GM21447 (cell line): ENCODE results near the gene C16orf74.

Experiments used
- ATAC-seq: cut with Tn5 transposase; IDR thresholded peaks from one replicate; pipeline ENCODE4 v1.9.1; 2021; ENCODE audit not compliant: unreplicated experiment

C16orf74 gene

GRCh38 chr16:85751698-85752501 is 1.0 kb upstream of the C16orf74 start:
- no peak for ATAC-seq

DNA sequence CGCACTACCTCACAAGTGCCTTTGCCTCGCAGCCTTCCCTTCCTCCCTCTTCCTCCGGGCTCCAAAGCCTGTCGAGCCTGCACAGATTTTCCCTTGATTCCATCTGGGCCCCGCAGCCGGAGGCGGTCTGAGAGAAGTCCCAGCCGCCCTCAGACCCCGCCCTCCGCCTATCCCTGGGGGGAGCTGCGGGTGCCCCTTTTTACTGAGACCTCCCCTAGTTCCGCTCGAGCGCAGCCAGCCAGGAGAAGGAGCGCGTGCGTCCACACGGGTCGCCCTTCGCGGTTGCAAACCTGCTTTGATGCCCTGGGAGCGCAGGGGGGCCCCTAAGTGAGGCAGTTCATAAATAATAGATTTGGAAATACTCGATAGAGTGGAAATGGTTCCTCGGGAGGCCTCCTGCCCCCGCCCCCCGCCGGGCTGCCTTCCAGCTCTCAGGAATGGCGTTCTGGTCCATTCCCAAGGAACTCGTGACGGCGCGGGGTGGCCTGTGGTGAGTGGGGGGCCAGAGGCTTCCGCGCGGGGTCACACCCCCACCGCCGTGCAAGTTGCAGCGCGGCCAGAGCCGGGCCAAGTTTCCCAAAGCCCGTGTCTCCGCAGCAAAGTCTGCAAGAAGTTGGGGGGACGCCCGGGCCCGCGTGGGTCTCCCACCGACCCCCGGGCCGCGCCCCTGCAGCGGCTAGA is 610 bp downstream of the C16orf74 start:
- ATAC-seq = no peak

- ATAC-seq = no peak
These were observed 1.1 kb downstream of the C16orf74 start for GRCh38 chr16:85749771-85750145.

- ATAC-seq = no peak
These were observed 4.3 kb downstream of the C16orf74 start for GRCh38 chr16:85746460-85747215.

GRCh38 chr16:85738923-85739715 is 11.8 kb downstream of the C16orf74 start:
- ATAC-seq = no peak

DNA sequence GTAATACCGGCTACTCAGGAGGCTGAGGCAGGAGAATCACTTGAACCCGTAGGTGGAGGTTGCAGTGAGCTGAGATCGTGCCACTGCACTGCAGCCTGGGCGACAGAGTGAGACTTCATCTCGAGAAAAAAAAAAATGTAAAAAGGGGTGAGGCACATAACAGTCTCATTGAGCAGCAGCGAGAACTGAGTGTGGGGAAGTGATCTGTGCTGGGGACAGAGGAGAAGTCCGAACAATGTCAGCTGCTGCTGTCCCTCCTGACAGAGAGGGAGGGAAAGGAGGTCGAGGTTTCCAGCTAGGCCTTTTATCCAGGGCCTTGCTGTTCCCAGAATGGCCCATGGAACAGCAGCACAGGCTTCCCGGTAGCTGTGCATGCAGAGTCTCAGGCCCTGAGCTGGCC is 14.0 kb downstream of the C16orf74 start:
- no peak for ATAC-seq

GRCh38 chr16:85735946-85736345 is 14.9 kb downstream of the C16orf74 start:
- ATAC-seq = peak; percentile 6

GRCh38 chr16:85735225-85735635 is 15.7 kb downstream of the C16orf74 start:
- peak; percentile 86 for ATAC-seq

DNA sequence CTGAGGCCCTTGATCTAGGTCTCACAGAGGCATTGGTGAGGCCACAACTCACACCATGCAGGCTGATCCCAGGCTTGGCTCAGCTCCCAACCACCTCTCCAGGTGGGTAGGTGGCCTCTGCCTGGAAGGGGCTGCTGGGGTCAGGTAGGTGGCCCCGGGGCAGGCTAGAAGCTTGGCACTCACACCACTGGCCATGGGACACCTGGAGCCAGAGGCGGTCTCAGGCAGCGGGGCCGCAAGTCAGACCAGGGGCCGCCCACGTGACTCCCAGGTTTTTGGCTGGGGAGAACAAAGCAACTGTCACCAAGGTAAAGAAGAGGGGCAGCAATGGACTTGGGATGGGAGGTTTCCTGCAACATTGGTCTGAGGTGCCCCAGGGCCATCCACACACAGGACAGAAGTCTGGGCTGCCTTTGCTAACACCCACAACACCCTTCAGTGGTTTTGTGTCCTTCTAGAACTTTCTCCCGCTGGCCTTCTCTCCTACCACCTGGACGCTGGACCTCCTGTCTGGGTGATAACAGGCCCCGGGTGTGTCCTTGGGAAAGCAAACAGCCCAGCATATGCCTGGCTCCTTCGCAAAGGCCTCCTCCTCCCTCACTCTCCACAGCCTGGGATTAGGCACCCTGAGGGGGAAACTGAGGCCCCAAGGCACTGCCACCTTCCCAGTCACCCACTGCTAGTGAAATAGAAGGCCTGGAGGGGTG is 16.4 kb downstream of the C16orf74 start:
- no peak for ATAC-seq

GRCh38 chr16:85733839-85734170 is 17.1 kb downstream of the C16orf74 start:
- ATAC-seq = no peak

GRCh38 chr16:85733155-85733838 is 17.6 kb downstream of the C16orf74 start:
- no peak for ATAC-seq

GRCh38 chr16:85731179-85731578 is 19.7 kb downstream of the C16orf74 start:
- ATAC-seq = no peak

DNA sequence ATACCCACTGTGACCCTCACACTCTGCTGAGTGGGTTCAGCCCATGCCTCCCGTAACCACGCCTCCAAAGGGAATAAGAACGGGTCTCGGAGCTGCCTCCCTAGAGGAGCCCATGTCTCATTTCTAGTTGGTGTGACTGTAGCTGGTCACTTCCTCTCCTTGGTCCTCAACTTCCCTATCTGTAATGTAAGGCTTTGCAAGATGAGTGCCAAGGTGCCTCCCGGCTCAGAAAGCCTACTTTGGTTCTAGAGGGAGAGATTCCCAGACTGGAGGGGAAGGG is 20.8 kb downstream of the C16orf74 start:
- ATAC-seq = no peak

DNA sequence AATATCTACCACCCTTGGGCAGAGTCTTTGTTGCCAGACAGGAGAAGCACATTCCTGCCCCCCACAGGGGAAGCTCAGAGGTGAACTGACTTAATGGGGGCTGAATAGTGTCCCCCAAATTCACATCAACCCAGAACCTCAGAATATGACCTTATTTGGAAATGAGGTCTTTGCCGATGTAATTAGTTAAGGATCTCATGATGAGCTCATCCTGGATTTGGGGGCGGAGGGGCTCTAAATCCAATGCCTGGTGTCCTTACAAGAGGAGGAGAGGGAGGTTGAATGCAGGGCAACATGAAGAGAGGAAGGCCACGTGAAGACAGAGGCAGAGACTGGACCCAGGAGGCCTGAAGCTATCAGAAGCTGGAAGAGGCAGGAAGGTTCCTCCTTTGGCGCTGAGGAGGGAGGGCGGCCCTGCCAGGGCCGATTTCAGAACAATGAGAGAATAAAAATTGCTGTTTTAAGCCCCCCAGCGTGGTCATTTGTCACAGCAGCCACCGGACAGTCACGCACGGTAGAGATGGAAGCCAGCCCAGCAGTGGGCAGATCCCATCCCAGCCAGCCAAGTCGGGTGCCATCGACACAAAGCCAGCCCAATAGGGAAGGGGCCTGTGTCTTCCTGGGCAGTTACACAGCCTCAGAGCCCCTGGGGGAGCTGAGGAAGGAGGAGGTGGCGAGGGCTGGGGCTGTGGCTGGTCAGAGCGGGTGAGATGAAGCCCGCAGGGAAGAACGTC is 21.3 kb downstream of the C16orf74 start:
- no peak for ATAC-seq

DNA sequence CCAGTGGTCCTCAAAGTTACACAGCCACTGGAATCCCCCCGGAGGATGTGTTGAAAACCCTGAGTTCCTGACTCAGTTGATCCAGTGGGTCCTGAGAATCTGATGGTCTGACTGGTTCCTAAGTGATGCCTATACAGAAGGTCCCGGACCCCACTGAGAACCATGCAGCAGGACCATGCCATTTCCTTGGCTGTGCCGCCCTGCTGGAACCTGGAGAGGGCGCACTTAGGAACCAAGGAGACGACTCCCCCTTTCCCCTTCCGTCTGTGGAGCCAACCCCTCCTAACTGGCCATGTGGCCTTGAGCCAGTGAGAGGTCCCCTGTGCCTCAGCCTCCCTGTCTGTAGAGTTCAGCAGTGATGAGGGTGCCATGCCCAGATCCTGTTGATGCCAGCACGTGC is 22.0 kb downstream of the C16orf74 start:
- no peak for ATAC-seq

DNA sequence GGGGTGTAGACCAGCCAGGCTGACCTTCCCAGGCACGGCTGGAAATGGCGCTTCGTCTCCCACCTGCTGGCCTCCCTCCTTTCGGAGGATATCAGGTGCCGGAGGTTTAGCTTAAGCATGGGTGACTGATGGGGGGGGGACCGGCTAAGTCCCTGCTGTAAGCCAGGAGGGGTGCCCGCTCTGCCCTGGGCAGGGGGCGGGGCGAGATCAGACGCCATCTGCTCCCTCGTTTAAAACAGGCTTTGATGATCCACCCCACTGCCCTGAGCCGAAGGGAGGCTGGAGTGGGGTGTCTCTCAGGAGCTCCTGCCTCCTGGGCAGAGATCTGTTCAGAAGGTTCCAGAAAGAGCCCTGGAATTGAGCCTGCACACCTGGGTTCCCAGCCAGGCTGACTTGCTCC is 26.0 kb downstream of the C16orf74 start:
- ATAC-seq = no peak

DNA sequence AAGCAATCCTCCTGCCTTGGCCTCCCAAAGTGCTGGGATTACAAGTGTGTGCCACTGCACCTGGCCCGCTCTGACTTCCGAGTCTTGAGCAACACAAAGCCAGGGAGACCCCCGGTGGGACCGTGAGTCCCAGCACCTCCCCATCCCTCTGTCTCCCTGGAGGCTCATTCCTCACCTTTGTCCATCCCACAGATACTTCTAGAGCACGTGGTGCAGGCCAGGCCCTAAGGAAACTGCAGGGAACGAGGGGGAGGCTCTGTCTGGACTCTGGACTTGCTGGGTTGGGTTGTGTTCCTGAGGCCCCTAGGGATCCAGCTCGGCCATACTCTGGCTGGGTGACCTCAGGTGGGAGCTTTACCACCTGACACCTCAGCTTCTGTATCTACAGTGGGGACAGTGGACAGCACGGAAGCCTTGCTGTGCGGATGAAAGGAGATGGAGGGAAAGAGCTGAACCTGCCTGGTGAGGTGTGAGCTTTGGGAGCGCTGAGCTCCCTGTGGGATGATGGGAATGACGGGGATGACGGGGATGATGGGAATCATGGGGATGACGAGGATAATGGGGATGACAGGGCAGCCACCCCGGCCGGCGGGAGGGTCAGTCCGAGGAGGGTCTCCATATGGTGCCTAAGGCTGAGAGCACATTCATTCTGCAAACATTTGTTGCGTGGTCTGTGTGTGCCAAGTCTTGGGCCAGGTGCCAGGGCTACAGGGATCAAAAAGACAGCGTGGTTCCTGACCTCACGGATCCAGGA is 26.6 kb downstream of the C16orf74 start:
- no peak for ATAC-seq

DNA sequence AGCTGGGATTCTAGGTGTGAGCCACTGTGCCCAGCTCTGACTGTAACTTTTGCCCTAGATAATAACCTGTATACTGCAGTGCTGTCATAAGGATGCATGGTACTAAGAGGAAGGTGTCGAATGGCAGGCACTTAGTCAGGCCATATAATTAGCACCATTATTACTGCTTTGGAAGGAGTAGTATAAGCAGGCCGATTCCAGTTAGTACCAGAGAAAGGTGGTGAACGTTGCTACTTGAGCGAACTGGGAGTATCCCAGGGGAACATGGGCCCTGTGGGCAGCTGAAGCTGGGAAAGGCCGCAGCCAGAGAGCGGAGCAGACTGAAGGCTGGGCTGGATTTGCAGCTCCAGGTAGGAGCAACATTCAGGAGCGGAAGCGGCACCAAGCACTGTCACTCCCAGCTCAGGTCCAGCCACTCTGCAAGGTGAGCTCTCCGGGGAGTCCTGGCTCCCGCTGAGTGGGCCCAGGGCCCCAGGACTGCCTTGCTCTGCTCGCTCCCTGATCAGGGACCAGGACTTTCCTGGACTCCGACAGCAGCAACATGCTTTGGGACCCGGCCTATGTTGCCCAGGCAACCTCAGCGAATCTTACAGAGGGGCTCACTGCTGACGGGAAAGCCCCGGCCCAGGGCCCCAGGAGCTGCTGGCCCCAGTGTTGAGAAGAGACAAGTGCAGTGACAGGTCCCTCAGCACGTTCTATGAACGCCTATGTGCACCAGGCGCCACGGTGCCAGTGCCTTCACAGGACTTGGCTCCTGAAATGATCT is 28.6 kb downstream of the C16orf74 start:
- no peak for ATAC-seq
